GM19463 (cell line): ENCODE results near the gene ZC3H12C.
A peak's percentile ranks its signal among the peaks of the same experiment; 100 is the strongest.
"Not testable (repeated sequence)": the region's sequence is repeated elsewhere in the genome, so short reads cannot be mapped to it uniquely, and the experiment has no call there.

Experiments
- ATAC-seq: cut with Tn5 transposase; IDR thresholded peaks from one replicate; pipeline ENCODE4 v1.9.1; 2021; ENCODE audit warnings: mild to moderate bottlenecking, moderate library complexity; ENCODE audit not compliant: unreplicated experiment

The ZC3H12C gene

DNA sequence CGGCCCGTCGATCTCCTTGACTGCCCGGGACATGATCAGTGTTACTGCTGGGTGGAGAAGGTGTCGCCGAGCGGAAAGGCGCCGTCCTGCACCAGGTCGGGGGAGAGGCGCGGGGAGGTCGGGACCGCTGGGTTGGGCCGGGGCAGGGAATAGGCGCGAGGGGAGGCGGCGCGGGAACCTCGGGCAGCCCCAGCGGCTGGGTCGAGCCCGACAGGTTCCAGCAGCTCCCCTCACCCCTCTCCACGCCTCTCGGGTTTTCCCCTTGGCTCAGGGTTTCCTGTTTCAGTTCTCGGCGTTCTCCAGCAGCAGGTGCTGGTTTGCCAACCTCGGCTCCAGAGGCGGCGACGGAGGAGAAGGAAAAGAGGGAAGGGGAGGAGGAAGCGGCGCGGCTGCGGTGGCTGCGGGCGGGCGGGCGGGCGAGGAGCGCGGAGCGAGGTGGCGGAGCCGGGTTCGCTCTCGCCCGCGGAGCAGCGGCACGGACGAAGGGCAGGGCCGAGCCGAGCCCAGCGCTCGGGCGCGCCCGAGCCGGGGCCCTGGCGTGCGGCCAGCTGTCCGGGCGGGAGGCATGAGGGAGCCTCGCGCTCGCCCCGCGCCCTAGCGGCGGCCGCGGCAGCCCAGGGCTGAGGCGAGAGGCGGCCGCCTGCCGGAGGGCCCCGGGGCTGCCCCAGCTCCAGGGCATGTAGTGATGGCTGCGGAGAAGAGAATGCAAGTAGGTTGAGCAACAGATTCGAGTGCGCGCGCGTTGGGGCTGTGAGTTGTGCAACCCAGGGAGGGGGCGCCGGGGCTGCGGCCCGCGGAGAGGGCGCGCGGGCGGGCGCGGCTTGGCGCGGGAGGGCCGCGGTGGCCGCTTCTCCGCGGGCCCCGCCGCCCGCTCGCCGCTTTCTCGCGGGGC lies at the start of gene ZC3H12C:
Gene ZC3H12C, plus strand, starts transcription at position 878 of the 892 bp plus-strand sequence. CDS start 20 bp downstream, outside the sequence.
- peak; percentile 57 for ATAC-seq

DNA sequence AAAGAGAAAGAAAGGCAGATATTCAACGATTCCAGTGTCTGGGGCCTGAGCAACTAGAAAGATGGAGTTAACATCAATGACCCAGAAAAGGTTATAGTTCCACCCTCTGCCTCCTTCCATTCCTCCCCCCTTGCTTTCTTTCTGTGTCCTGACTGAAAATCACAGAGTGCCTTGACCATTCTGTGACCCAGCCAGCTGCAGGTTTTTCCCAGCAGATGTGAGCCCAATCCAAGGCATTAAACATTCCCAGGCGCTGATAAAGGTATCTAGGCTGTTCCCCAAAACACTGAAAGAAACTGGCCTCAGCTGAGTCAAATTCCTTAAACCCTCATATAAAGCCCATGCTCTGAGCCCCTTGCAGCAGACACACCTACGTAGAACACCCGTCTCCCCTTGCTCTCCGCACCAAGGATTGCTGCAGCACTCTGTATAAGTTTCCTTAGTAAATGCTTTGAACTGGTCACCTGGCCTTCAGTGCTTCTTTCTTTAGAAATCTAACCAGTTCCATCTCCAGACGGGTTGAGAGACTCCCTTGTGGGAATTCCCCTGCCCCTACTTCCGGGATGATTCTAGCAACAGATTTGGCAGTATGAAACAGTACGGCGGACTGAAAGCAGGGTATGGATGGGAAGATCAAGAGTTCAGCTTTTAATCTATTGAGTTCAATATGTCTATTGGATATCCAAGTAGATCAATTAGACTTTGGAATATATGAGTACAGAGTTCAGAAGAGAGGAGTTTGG lies 48.8 kb upstream of the ZC3H12C start:
- ATAC-seq: no peak

DNA sequence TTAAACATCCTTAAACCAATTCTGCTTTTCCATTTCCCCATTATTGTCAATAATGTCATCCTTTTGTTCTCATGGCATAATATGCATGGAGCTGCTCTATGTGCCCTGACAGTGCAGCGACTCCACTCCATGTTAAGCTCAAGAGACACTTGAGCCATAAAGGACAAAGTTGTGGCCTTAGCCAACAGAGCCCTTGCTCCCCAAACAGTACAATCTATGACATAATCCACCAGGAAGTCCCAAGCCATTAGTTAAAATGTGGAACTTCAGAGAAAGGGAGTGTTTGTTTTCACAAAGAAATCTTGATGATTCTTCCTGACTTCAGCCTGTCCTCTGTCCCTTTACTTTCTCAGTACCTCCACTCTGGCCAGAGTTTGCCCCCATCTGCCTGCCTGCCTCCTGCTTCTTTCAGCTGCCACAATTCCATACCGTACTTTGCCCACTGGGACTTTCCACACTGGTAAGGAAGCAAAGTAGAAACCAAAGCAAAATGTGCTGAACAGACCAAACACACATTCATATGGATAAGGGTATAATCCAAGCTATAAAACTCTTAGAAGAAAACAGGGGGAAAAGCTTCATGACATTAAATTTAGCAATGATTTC lies 46.3 kb upstream of the ZC3H12C start:
- ATAC-seq: no peak

DNA sequence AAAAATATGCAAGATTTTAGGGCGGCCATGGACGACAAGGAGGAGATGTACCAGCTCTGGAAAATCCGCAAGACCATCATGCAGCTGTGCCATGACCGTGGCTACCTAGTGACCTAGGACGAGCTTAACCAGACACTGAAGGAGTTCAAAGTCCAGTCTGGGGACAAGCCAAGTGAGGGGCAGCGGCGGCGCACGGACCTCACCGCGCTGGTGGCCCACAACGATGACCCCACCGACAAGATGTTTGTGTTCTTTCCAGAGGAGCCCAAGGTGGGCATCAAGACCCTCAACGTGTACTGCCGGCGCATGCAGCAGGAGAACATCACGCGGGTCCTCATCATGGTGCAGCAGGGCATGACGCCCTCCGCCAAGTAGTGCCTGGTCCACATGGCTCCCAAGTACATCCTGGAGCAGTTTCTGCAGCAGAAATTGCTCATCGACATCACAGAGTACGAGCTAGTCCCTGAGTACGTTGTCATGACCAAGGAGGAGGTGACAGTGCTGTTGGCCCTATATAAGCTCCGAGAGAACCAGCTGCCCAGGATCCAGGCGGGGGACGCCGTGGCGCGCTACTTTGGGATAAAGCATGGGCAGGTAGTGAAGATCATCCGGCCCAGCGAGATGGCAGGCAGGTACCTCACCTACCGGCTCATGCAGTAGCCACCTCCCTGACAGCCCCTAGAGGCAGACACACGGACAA lies 43.5 kb upstream of the ZC3H12C start:
- no peak for ATAC-seq

DNA sequence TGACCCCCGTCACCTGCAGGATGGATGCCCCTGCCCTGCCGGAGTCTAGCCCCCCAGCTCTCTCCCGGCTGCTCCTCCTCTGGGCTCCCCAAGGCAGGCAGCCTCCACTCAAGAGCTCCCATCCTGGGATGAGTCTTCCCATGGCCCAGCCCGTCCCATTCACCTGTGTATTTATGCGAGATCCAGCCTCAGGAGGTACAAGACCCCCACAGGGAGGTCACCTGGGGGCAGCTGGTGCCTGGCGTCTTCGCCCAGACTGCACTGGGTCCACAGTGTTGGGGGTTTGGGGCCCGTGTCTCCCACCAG lies 43.0 kb upstream of the ZC3H12C start:
- ATAC-seq: no peak

DNA sequence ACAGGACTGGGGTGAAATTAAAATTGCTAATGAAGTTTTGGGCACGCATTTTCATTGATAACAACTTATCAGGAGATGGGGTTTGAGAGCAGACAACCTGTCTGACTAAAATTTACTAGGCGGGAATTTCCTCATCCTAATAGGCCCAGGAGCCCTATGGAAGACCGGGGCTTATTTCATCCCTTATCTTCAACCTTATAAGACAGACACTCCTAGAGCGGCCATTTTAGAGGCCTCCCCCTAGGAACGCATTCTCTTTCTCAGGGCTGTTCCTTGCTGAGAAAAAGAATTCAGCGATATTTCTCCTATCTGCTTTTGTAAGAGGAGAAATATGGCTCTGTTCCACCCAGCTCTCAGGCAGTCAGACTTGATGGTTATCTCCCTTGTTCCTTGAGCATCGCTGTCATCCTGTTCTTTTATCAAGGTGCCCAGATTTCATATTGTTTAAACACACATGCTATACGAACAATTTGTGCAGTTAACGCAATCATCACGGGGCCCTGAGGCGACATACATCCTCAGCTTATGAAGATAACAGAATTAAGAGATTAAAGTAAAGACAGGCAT lies 39.3 kb upstream of the ZC3H12C start:
- ATAC-seq: no peak

DNA sequence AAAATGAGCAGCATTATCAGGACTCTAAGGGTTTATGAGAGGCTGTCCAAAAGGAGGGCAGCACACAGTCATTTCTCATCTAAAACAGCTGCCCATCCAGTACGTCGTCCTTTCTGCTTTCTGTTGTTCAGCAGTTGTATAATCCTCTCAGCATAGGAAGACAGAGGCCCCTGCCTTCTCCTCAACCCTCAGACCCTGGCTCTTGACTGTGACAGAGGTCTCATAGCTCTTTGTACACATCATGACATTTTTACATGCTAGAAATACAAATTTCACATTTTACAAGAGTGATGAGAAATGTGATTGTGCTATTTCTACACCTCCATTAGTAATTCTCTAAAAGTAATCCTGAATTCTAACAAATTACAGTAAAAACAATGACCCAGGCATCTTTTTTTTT lies 36.2 kb upstream of the ZC3H12C start:
- no peak for ATAC-seq

DNA sequence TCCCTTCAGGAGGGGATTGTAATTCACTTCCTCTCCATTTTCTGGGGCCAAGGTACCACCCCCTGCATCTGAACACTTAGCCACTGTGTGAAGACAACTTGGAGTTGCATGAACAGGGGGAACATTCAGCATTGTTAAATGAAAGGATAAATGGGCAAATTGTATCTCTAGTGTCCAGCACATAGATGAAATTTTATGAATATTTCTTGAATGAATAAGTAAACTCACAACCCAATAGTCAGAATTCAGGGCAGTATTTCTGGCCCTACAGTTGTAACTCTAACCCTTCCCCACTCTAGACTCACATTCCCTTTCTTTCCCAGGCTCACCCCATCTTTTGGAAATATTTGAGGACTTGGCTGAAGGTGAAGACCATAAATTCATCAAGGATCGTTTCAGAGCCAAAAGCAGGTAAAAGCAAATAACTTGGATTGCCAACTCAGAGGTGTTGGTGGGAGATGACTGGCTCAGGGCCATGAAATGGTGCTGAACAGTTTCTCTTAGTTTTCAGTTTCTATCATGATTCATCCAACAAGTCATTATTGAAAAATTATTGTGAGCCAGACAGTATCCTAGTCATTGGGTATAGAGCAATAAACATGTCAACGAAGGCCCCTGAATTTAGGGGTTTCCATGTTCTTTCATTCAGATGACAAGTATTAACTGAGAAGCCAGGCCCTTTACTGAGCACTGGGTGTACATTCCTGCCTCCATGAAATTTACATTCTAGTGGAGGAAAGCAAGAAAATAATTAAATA lies 33.3 kb upstream of the ZC3H12C start:
- ATAC-seq: peak; percentile 46

DNA sequence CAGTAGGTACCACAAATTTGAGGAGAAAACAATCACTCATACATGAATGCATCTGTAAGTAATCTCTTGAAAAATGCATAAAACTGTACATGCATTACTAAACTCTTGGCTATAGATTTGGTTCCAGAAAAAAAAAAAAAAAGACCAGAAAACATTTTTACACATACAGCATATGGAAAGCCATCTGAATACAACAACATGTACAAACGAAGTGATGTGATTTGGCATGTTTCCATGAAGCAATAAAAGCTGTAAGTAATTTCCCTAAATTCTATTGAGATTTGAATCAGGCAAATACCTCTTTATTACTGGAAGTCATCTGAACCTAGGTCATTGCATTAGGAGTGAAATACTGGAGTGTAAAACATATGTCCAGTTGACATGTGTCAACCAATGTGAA lies 31.9 kb upstream of the ZC3H12C start:
- no peak for ATAC-seq

DNA sequence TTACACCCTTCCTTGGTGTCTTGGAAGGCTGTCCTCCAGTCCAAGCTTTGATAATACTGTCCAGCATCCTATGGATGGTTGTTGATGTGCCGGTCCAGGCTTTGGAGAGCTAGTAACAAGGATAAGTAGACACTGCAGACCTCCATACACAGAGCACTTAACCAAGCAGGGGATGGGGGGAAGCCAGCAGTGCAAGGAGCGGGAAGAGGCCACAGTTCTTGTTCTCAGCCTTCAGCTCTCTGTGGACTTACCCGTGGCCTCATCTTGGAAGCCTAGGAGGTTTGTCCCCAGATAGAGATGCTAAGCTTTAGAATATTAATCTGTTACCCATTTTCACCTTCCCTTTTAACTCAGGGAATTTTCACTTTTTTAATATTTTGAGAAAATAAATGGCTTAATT lies 30.9 kb upstream of the ZC3H12C start:
- no peak for ATAC-seq

DNA sequence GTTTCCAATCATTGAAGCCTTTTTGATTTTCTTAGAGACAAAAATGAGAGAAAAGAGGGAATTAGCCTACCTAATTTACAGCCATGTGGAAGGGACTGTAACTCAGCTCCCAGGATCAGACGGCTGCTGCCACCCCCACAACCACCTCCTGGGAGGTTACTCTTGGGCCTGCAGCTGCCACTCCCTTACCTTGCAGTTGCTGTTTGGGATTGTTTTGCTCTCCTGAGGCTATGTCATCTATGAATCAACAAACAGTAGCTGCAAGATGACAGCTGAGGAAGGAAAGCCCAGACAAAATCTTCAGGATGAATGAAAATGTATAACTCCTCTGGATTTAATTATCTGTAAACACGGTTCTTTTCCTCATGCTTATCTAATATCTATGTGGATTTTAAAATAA lies 28.0 kb upstream of the ZC3H12C start:
- no peak for ATAC-seq

DNA sequence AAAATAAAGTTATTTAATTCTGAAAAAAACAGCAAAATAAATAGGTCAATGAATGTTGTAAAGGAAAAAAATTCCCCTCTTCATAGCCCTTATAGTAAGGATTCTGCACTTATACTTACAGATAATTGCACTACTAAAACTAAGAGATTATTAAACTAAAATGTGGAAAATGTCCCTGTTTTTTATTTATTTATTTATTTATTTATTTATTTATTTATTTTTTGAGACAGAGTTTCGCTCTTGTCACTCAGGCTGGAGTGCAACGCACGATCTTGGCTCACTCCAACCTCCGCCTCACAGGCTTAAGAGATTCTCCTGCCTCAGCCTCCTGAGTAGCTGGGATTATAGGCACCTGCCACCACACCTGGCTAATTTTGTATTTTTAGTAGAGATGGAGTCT lies 25.2 kb upstream of the ZC3H12C start:
- not testable (repeated sequence) for ATAC-seq

DNA sequence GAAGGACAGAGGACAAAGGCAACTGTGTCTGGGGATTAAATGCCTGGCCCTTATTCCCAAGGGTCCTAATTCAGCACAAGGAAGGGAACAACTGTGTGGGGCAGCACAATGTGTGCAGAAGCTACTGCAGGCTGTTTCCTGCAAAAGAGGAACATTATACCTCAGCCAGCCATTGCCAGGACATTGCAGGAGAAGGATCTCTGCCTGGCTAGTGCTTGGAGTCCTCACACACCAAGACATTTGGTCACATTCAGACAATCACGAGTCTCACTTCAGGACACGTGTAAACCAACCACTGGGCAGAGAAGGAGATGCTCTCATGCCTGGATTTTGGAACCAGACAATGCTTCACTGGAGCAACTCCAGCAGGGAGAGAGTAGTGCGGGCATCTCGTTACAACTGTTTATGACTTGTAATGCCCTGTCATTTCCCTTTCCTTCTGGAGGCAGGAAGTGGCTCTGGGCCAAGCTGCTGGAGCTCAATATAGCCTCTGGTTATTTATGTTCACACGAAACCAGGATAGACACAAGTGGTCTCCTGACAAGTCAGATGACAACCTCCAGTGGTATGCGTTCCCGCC lies 23.9 kb upstream of the ZC3H12C start:
- no peak for ATAC-seq

DNA sequence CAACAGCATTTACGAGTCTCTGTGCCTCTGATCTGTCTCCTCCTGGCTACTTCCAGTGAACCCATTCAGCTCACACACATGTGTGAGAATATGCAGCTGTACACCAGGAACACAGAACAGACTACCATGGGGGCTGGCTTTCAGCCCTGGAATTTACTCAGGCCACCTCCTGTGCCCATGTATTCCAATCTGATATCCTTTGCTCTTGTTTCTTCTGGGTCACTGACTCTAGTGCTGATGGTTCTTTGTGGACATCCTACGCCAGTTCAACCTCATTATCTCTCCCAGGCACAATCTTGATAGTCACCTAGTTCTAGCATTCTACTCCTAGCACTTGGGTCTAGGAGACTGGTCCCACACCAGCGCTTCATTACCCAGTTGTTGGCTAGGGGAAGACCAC lies 23.0 kb upstream of the ZC3H12C start:
- no peak for ATAC-seq

DNA sequence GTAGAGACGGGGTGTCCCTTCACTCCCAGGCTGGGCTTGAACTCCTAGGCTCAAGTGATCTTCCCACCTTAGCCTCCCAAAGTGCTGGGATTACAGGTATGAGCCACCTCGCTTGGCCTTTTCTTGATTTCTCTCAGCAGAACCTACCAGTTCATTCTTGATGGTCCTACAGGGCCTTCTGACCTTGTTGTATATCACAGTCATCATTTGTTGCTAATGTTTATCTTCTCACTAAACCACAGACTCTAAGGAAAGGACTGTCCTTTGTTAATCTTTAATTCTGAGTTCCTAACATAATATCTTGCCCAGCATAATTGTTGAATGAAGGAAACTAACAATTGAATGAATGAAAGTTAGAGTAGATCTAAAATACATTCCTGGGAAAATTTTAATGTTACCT lies 22.0 kb upstream of the ZC3H12C start:
- ATAC-seq: peak; percentile 60

DNA sequence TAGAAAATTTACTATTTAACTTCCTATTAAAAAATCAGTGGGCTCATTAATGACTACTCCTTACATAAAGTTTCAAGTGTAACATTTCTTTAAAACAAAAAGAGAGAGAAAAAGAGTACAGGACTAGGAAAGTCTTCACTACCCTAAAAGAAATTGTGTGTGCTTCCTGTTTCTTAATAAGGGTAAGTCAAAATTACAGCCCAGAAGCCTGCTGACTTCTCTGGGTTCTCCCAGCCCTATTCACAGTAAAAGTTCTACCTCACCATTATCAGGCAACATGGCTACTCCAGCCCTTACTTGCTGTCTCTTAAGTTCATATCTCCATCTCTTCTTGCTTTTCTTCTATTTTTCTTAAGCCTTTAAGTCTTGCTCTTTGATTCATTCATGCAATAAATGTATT lies 20.3 kb upstream of the ZC3H12C start:
- ATAC-seq: no peak

DNA sequence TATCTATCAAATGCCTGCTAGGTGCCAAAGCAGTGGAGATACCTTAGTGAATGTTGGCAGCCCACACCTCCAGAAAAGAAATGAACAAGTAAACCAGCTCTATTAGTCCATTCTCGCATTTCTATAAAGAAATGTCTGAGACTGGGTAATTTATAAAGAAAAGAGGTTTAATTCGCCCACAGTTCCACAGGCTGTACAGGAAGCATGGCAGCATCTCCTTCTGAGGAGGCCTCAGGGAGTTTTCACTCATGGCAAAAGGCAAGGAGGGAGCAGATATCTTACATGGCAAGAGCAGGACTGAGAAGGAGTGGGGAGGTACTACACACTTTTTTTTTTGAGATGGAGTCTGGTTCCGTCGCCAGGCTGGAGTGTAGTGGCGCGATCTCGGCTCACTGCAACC lies 18.7 kb upstream of the ZC3H12C start:
- no peak for ATAC-seq

DNA sequence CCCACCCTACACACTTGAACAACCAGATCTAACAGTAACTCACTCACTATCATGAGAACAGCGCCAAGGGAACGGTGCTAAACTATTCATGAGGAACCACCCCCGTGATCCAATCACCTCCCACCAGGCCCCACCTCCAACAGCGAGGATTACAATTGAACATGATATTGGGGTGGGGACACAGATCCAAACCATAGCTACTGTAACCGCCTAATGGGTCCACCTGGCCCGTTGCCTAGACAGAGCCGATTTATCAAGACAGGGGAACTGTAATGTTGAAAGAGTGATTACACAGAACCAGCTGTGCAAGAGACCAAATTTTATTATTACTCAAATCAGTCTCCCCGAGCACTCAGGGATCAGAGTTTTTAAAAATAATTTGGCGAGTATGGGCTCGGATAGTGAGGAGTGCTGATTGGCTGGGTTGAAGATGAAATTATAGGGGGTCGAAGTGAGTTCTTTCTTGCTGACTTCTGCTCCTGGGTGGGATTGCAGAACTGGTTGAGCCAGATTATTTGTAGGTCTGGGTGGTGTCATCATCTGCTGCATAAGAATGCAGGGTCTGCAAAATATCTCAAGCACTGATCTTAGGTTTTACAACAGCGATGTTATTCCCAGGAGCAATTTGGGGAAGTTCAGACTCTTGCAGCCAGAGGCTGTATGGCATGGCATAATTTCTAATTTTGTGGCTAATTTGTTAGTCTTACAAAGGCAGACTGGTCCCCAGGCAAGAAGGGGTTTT lies 17.9 kb upstream of the ZC3H12C start:
- no peak for ATAC-seq

DNA sequence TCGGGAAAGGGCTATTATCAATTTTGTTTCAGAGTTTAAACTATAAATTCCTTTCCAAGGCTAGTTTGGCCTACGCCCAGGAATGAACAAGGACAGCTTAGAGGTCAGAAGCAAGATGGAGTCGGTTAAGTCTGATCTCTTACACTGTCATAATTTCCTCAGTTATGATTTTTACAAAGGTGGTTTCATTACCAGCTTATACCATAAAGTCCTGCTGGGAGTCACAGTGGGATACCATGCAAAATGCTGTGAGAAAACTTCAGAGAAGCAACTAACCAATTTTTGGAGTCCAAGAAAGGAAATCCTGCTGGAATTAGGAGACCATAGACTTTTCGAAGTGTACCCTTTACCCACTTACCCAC lies 17.4 kb upstream of the ZC3H12C start:
- no peak for ATAC-seq
